Testis (tissue), 2 donors: ENCODE data around the gene MOK.

Experiments
- CTCF ChIP-seq, 3 experiments: fragments of 450-650 bp in 2 of 3; fragments of 200-600 bp in 1 of 3; sonication (generic) in 1 of 3; IDR thresholded peaks; one replicate each; pipeline ENCODE4 v1.5.1; 2016 to 2019; ENCODE audit warnings: antibody characterized with exemption in 3 of 3, mild to moderate bottlenecking in 2 of 3, moderate library complexity in 1 of 3
- POLR2A ChIP-seq: fragments of 450-650 bp; IDR thresholded peaks from one replicate; pipeline ENCODE4 v1.6.1; 2017; ENCODE audit warnings: antibody characterized with exemption, mild to moderate bottlenecking, moderate library complexity

DNA sequence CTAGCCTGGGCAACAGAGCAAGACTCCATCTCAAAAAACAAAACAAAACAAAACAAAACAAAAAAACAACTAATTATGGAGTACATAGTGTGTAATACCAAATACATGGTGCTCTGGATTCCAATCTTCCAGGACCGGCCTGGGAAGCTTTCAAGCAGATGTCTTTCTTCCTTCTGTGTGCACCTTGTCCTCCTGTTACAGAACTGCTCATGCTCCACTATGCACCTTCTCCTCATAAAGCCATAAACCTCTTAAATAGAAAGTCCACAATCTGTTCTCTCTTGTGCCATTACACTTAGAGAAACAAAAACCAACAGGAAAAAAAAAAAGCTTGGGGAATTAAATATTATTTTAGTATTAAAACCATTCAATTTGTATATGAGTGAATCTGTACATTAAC lies 12.5 kb downstream of the MOK start:
- no peak for TF ChIP-seq POLR2A
- no peak for TF ChIP-seq CTCF (IDR thresholded peaks at IDR 0.05)
